CD4-positive, alpha-beta T cell treated with Interleukin-6 at 100 ng/mL for 8 hours (primary cell): ENCODE measurements around the gene AGPAT2.

Experiments used
- DNase-seq: peaks from one replicate; pipeline ENCODE4 v3.0.0-alpha.2; 2020; ENCODE audit warnings: mixed read lengths, low spot score

AGPAT2 gene

GRCh38 chr9:136661641-136662325 is 25.5 kb downstream of the AGPAT2 start:
- no peak for DNase-seq

- no peak for DNase-seq
These were observed 26.2 kb downstream of the AGPAT2 start for GRCh38 chr9:136660971-136661550.

GRCh38 chr9:136659861-136660784 is 27.1 kb downstream of the AGPAT2 start:
- DNase-seq, result no peak

- DNase-seq, result no peak
These were observed 28.3 kb downstream of the AGPAT2 start for GRCh38 chr9:136658849-136659535.

- DNase-seq, result no peak
These were observed 29.0 kb downstream of the AGPAT2 start for GRCh38 chr9:136657974-136658848.

GRCh38 chr9:136656795-136657611 is 30.3 kb downstream of the AGPAT2 start:
- DNase-seq, result no peak

GRCh38 chr9:136656183-136656738 is 31.0 kb downstream of the AGPAT2 start:
- DNase-seq, result no peak

- DNase-seq, result no peak
These were observed 31.6 kb downstream of the AGPAT2 start for GRCh38 chr9:136655536-136656182.

- no peak for DNase-seq
These were observed 32.3 kb downstream of the AGPAT2 start for GRCh38 chr9:136654820-136655535.

GRCh38 chr9:136653323-136654079 is 33.8 kb downstream of the AGPAT2 start:
- no peak for DNase-seq

GRCh38 chr9:136651860-136652259 is 35.4 kb downstream of the AGPAT2 start:
- DNase-seq, result no peak

GRCh38 chr9:136650648-136651047 is 36.6 kb downstream of the AGPAT2 start:
- DNase-seq, result no peak

- no peak for DNase-seq
These were observed 37.2 kb downstream of the AGPAT2 start for GRCh38 chr9:136650021-136650420.

GRCh38 chr9:136648751-136649150 is 38.5 kb downstream of the AGPAT2 start:
- no peak for DNase-seq

GRCh38 chr9:136646827-136647711 is 40.2 kb downstream of the AGPAT2 start:
- no peak for DNase-seq

GRCh38 chr9:136645903-136646754 is 41.1 kb downstream of the AGPAT2 start:
- DNase-seq, result no peak
